IMR-90 (cell line): Measurements from ENCODE around the gene SLC22A14. TPM values are rescaled to one million over a fixed set of nuclear protein-coding genes. Genes with fewer than 3 reads are reported as not detected.

ENCODE experiments used
- ATAC-seq: fragments of 200-7000 bp; cut with Tn5 transposase; 2 replicates; pipeline ENCODE4 v1.9.1; 2020; ENCODE audit warnings: low read depth, mild to moderate bottlenecking, moderate library complexity
- BruUV-seq: library from RNA; stranded (reverse); fragments of 400-500 nt; replicated peaks from 2 replicates; lab custom pipeline; 2021; lab: Mats Ljungman, UMichigan
- CTCF ChIA-PET: fragments of 300-600 bp; formaldehyde crosslinking; extraction: SDS; loops from one replicate; lab custom pipeline; 2021; ENCODE audit warnings: antibody characterized with exemption; lab: Yijun Ruan, JAX
- POLR2A ChIA-PET: fragments of 300-600 bp; sonication (Branson Sonifier 250); formaldehyde crosslinking; loops from one replicate; lab custom pipeline; 2022; ENCODE audit warnings: antibody characterized with exemption; ENCODE audit not compliant: unreplicated experiment; lab: Charles Lee
- DNase-seq: peaks from one replicate; pipeline ENCODE4 v3.0.0; 2013
- H2AFZ ChIP-seq: replicated peaks from 2 replicates; pipeline ENCODE3; 2013; ENCODE audit warnings: low read length, mild to moderate bottlenecking; ENCODE audit not compliant: poor library complexity
- H2AK5ac ChIP-seq: 2 replicates; pipeline ENCODE4 v1.6.1; 2013; ENCODE audit warnings: low read depth, low read length, inconsistent platforms
- H2AK9ac ChIP-seq: replicated peaks from 2 replicates; pipeline ENCODE3; 2013; ENCODE audit warnings: mild to moderate bottlenecking, low read depth, low read length, moderate library complexity; ENCODE audit not compliant: poor library complexity
- H2BK120ac ChIP-seq: 2 replicates; pipeline ENCODE4 v1.6.1; 2013; ENCODE audit warnings: low read depth, low read length, inconsistent platforms
- H2BK15ac ChIP-seq: 3 replicates; pipeline ENCODE4 v1.6.1; 2013; ENCODE audit warnings: low read depth, low read length, inconsistent platforms
- H2BK20ac ChIP-seq: 2 replicates; pipeline ENCODE4 v1.6.1; 2013; ENCODE audit warnings: low read depth, mild to moderate bottlenecking, inconsistent platforms, low read length, moderate library complexity
- H2BK5ac ChIP-seq: 2 replicates; pipeline ENCODE4 v1.6.1; 2013; ENCODE audit warnings: mild to moderate bottlenecking, low read depth, low read length, inconsistent platforms; ENCODE audit not compliant: poor library complexity, severe bottlenecking
- H3K14ac ChIP-seq: replicated peaks from 2 replicates; pipeline ENCODE4 v1.6.1; 2013; ENCODE audit warnings: low read depth, low read length, inconsistent platforms
- H3K18ac ChIP-seq: 2 replicates; pipeline ENCODE4 v1.6.1; 2013; ENCODE audit warnings: low read depth, low read length, control low read depth
- H3K23ac ChIP-seq: 2 replicates; pipeline ENCODE4 v1.6.1; 2013; ENCODE audit warnings: low read depth, low read length, inconsistent platforms
- H3K27ac ChIP-seq: 2 replicates; pipeline ENCODE4 v1.5.1; 2013; ENCODE audit warnings: mild to moderate bottlenecking, control low read depth, low read length; ENCODE audit not compliant: insufficient read depth
- H3K27me3 ChIP-seq: 2 replicates; pipeline ENCODE4 v1.6.1; 2013; ENCODE audit warnings: low read length; ENCODE audit not compliant: control insufficient read depth, insufficient read depth
- H3K36me3 ChIP-seq: 2 replicates; pipeline ENCODE4 v1.6.1; 2013; ENCODE audit warnings: low read length, mixed read lengths; ENCODE audit not compliant: control insufficient read depth, insufficient read depth
- H3K4ac ChIP-seq: 2 replicates; pipeline ENCODE4 v1.6.1; 2013; ENCODE audit warnings: low read depth, low read length, inconsistent platforms
- H3K4me1 ChIP-seq: 2 replicates; pipeline ENCODE4 v1.6.1; 2013; ENCODE audit warnings: low read length, mixed read lengths; ENCODE audit not compliant: control insufficient read depth, insufficient read depth
- H3K4me2 ChIP-seq: 2 replicates; pipeline ENCODE4 v1.6.1; 2013; ENCODE audit warnings: low read depth, mild to moderate bottlenecking, control low read depth, low read length, moderate library complexity
- H3K4me3 ChIP-seq: 2 replicates; pipeline ENCODE4 v1.5.1; 2013; ENCODE audit warnings: low read depth, mild to moderate bottlenecking, control low read depth, low read length, moderate library complexity; ENCODE audit not compliant: insufficient read depth
- H3K56ac ChIP-seq: 2 replicates; pipeline ENCODE4 v1.6.1; 2013; ENCODE audit warnings: low read length, inconsistent platforms; ENCODE audit not compliant: insufficient read depth; ENCODE audit errors: extremely low read depth
- H3K79me1 ChIP-seq, 2 experiments: 2 replicates each; pipeline ENCODE4 v1.6.1; 2013; ENCODE audit warnings: low read length in 2 of 2, inconsistent platforms in 1 of 2, low read depth in 1 of 2
- H3K9ac ChIP-seq: 2 replicates; pipeline ENCODE4 v1.6.1; 2013; ENCODE audit warnings: low read depth, low read length, control low read depth
- H3K9me1 ChIP-seq: 2 replicates; pipeline ENCODE4 v1.6.1; 2013; ENCODE audit warnings: low read length, inconsistent platforms; ENCODE audit not compliant: insufficient read depth
- H3K9me3 ChIP-seq: 2 replicates; pipeline ENCODE4 v1.6.1; 2013; ENCODE audit warnings: low read length; ENCODE audit not compliant: control insufficient read depth, insufficient read depth
- H4K20me1 ChIP-seq: 2 replicates; pipeline ENCODE4 v1.6.1; 2013; ENCODE audit warnings: low read length, inconsistent platforms; ENCODE audit not compliant: insufficient read depth
- H4K5ac ChIP-seq: 2 replicates; pipeline ENCODE4 v1.6.1; 2013; ENCODE audit warnings: mild to moderate bottlenecking, low read depth, low read length, control low read depth
- H4K8ac ChIP-seq, 2 experiments: 2 replicates each; pipeline ENCODE4 v1.6.1; 2013; ENCODE audit warnings: low read depth in 2 of 2, low read length in 2 of 2, control low read depth in 1 of 2, inconsistent platforms in 1 of 2
- H4K91ac ChIP-seq: 2 replicates; pipeline ENCODE4 v1.6.1; 2013; ENCODE audit warnings: low read depth, low read length, inconsistent platforms; ENCODE audit not compliant: insufficient read depth
- BHLHE40 ChIP-seq: fragments of 150-350 bp; IDR thresholded peaks from 2 replicates; pipeline ENCODE4 v1.6.1; 2016; ENCODE audit warnings: mild to moderate bottlenecking, low read depth, low read length
- CEBPB ChIP-seq: IDR thresholded peaks from 2 replicates; pipeline ENCODE4 v1.6.1; 2012; ENCODE audit warnings: low read depth, low read length, improper control_type of control experiment
- CHD1 ChIP-seq: IDR thresholded peaks from 2 replicates; pipeline ENCODE4 v1.6.1; 2012; ENCODE audit warnings: low read depth, low read length, improper control_type of control experiment
- FOS ChIP-seq: fragments of 150-350 bp; IDR thresholded peaks from 2 replicates; pipeline ENCODE4 v1.6.1; 2016; ENCODE audit warnings: low read depth, low read length
- MAFK ChIP-seq: IDR thresholded peaks from 2 replicates; pipeline ENCODE4 v1.6.1; 2012; ENCODE audit warnings: low read depth, low read length, improper control_type of control experiment
- MAZ ChIP-seq: IDR thresholded peaks from 2 replicates; pipeline ENCODE4 v1.6.1; 2012; ENCODE audit warnings: low read depth, mild to moderate bottlenecking, low read length, improper control_type of control experiment, moderate library complexity, borderline replicate concordance
- MXI1 ChIP-seq: IDR thresholded peaks from 2 replicates; pipeline ENCODE4 v1.6.1; 2012; ENCODE audit warnings: low read depth, mild to moderate bottlenecking, low read length, moderate library complexity, borderline replicate concordance
- NFE2L2 ChIP-seq: fragments of 150-350 bp; IDR thresholded peaks from 2 replicates; pipeline ENCODE4 v1.6.1; 2016; ENCODE audit warnings: low read depth, mild to moderate bottlenecking, low read length
- POLR2A ChIP-seq: IDR thresholded peaks from 2 replicates; pipeline ENCODE4 v1.6.1; 2012; ENCODE audit warnings: mild to moderate bottlenecking, low read depth, low read length
- RAD21 ChIP-seq: IDR thresholded peaks from 2 replicates; pipeline ENCODE4 v1.6.1; 2012; ENCODE audit warnings: low read length, improper control_type of control experiment
- RCOR1 ChIP-seq: IDR thresholded peaks from 2 replicates; pipeline ENCODE4 v1.6.1; 2012; ENCODE audit warnings: mild to moderate bottlenecking, low read length, improper control_type of control experiment; ENCODE audit not compliant: insufficient replicate concordance
- RFX5 ChIP-seq: IDR thresholded peaks from 2 replicates; pipeline ENCODE4 v1.8.0; 2012; ENCODE audit warnings: low read depth, mild to moderate bottlenecking, low read length, moderate library complexity
- SMC3 ChIP-seq: fragments of 150-350 bp; IDR thresholded peaks from 2 replicates; pipeline ENCODE4 v1.6.1; 2016; ENCODE audit warnings: low read depth, mild to moderate bottlenecking, antibody characterized with exemption, low read length, moderate library complexity
- WGBS, 2 experiments: methylation state at CpG; one replicate each; pipeline versions ENCODE4 v1.1.5 to v1.1.7; 2013; ENCODE audit warnings: missing lambda C conversion rate in 2 of 2; ENCODE audit not compliant: insufficient read length in 1 of 2; ENCODE audit errors: extremely low coverage in 2 of 2; 5-methylcytosine and 5-hydroxymethylcytosine counted together
- dilution Hi-C: fragments of 300-500 bp; cut with HindIII; formaldehyde crosslinking; loops from one replicate; pipeline ENCODE4 v1.14.3; 2018; ENCODE audit warnings: low sequenced_read_pairs; ENCODE audit not compliant: unreplicated experiment
- in situ Hi-C: fragments of 300-500 bp; cut with MboI; formaldehyde crosslinking; loops from 3 replicates; pipeline ENCODE4 v1.14.3; 2019; ENCODE audit warnings: low sequenced_read_pairs, inconsistent platforms, mixed read lengths
- intact Hi-C: fragments of 100-400 bp; cut with micrococcal nuclease; formaldehyde crosslinking; loops from 2 replicates; pipeline ENCODE4 v1.10.0; 2022
- polyA plus RNA-seq, 3 experiments: library from polyadenylated mRNA; depleted of rRNA; stranded (reverse); fragments of >200 nt; gene quantifications; 2 replicates each; pipeline ENCODE4 v1.2.3, GENCODE V29; 2012; ENCODE audit warnings: low replicate concordance in 1 of 3
- total RNA-seq: library from RNA; depleted of rRNA; stranded (reverse); fragments of >200 nt; gene quantifications from 2 replicates; pipeline ENCODE4 v1.2.3, GENCODE V29; 2012
- TF ChIP-seq, protein P1 (sequence below): fragments of 150-350 bp; IDR thresholded peaks from 2 replicates; pipeline ENCODE4 v1.6.1; 2017; ENCODE audit warnings: mild to moderate bottlenecking, antibody characterized with exemption, low read length, low read depth
- TF ChIP-seq, protein P2 (sequence below): conservative IDR thresholded peaks from 2 replicates; pipeline ENCODE4 v1.5.1; 2012; ENCODE audit warnings: mild to moderate bottlenecking, low read depth, low read length, improper control_type of control experiment
- TF ChIP-seq, protein P3 (sequence below): fragments of 150-350 bp; IDR thresholded peaks from 2 replicates; pipeline ENCODE4 v1.6.1; 2016; ENCODE audit warnings: low read depth, mild to moderate bottlenecking, low read length, moderate library complexity, borderline replicate concordance

Gene SLC22A14
- total and polyA plus RNA-seq, 2 of the 4 experiments (the other 2 are of a cell fraction): under 0.01 to 0.07 TPM

DNA sequence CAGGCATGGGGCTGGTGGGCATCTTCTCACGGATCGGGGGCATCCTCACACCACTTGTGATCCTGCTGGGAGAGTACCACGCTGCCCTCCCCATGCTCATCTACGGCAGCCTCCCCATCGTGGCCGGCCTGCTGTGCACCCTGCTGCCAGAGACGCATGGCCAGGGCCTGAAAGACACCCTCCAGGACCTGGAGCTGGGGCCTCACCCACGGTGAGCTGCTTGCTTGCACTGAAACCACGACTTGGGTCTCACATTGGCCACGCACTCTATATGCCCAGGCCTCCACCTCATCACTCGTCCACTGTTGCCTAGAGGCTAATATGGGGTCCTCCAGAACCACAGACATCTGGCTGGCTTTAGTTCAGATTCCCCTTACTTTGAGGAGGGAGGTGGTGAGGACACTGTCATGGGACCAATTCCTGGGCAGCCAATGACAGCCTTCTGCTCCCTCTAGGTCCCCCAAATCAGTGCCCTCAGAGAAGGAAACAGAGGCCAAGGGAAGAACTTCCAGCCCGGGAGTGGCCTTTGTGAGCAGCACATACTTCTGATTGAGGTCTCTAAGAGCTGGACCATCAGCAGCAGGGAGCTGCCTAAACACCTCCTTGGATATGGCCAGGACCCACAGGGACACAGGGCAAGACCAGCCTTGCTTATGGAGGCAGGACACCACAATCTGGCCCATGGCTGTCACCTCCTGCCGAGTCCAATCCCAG is 5.0 kb upstream of the SLC22A14 start:
- Histone ChIP-seq H2BK15ac (no peak overlapping the region), H3K56ac (no peak overlapping the region), H3K4me2 (no peak overlapping the region), H3K18ac (no peak overlapping the region), H2AFZ (peak overlapping the region; percentile 7), H4K91ac (no peak overlapping the region), H3K9ac (no peak overlapping the region), H3K27ac (no peak overlapping the region), H4K8ac (no peak overlapping the region), H2BK20ac (no peak overlapping the region), H3K79me1 (no peaks in the 10 kb centered on the region), H2BK5ac (no peak overlapping the region), H3K4me1 (no peaks in the 10 kb centered on the region), H2BK120ac (no peak overlapping the region), H3K9me1 (peaks cover 4% of the 10 kb centered on the region; the same call in 1 of the 2 replicates), H3K9me3 (no peaks in the 10 kb centered on the region), H3K14ac (no peak overlapping the region), H3K4me3 (no peak overlapping the region), H3K4ac (no peak overlapping the region), H4K20me1 (no peaks in the 10 kb centered on the region), H3K23ac (no peak overlapping the region), H3K27me3 (no peaks in the 10 kb centered on the region), H3K36me3 (peaks cover 10% of the 10 kb centered on the region), H2AK5ac (no peak overlapping the region), H2AK9ac (peak overlapping the region; percentile 19), H4K5ac (no peak overlapping the region)
- dilution Hi-C loops: no loop called here
- TF ChIP-seq FOS (no peak), CHD1 (no peak), RAD21 (no peak), NFE2L2 (no peak), MXI1 (no peak), CEBPB (no peak), SMC3 (no peak), RFX5 (no peak), BHLHE40 (no peak), RCOR1 (no peak), MAFK (no peak), POLR2A (no peak), MAZ (no peak)
- TF ChIP-seq, protein P1, sequence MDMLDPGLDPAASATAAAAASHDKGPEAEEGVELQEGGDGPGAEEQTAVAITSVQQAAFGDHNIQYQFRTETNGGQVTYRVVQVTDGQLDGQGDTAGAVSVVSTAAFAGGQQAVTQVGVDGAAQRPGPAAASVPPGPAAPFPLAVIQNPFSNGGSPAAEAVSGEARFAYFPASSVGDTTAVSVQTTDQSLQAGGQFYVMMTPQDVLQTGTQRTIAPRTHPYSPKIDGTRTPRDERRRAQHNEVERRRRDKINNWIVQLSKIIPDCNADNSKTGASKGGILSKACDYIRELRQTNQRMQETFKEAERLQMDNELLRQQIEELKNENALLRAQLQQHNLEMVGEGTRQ: no peak
- TF ChIP-seq, protein P2, sequence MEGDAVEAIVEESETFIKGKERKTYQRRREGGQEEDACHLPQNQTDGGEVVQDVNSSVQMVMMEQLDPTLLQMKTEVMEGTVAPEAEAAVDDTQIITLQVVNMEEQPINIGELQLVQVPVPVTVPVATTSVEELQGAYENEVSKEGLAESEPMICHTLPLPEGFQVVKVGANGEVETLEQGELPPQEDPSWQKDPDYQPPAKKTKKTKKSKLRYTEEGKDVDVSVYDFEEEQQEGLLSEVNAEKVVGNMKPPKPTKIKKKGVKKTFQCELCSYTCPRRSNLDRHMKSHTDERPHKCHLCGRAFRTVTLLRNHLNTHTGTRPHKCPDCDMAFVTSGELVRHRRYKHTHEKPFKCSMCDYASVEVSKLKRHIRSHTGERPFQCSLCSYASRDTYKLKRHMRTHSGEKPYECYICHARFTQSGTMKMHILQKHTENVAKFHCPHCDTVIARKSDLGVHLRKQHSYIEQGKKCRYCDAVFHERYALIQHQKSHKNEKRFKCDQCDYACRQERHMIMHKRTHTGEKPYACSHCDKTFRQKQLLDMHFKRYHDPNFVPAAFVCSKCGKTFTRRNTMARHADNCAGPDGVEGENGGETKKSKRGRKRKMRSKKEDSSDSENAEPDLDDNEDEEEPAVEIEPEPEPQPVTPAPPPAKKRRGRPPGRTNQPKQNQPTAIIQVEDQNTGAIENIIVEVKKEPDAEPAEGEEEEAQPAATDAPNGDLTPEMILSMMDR: no peak
- TF ChIP-seq, protein P3, sequence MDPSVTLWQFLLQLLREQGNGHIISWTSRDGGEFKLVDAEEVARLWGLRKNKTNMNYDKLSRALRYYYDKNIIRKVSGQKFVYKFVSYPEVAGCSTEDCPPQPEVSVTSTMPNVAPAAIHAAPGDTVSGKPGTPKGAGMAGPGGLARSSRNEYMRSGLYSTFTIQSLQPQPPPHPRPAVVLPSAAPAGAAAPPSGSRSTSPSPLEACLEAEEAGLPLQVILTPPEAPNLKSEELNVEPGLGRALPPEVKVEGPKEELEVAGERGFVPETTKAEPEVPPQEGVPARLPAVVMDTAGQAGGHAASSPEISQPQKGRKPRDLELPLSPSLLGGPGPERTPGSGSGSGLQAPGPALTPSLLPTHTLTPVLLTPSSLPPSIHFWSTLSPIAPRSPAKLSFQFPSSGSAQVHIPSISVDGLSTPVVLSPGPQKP: no peak
- WGBS, 2 experiments: 100% methylated on average over 5 of the region's 13 CpGs; no CpG with 5 or more reads in 1 of the 2 experiments
- ATAC-seq (no peak), DNase-seq (no peak)
- intact Hi-C loops: no loop called here
- in situ Hi-C loops: no loop called here
- CTCF ChIA-PET: no interaction called here
- POLR2A ChIA-PET: no interaction called here
- no TSS peak for BruUV-seq
